COLO829 (cell line): ENCODE results near the gene TGM2.

Source experiments
- DNase-seq: peaks from one replicate; pipeline ENCODE4 v3.0.0; 2012; ENCODE audit warnings: low spot score

TGM2 gene

DNA sequence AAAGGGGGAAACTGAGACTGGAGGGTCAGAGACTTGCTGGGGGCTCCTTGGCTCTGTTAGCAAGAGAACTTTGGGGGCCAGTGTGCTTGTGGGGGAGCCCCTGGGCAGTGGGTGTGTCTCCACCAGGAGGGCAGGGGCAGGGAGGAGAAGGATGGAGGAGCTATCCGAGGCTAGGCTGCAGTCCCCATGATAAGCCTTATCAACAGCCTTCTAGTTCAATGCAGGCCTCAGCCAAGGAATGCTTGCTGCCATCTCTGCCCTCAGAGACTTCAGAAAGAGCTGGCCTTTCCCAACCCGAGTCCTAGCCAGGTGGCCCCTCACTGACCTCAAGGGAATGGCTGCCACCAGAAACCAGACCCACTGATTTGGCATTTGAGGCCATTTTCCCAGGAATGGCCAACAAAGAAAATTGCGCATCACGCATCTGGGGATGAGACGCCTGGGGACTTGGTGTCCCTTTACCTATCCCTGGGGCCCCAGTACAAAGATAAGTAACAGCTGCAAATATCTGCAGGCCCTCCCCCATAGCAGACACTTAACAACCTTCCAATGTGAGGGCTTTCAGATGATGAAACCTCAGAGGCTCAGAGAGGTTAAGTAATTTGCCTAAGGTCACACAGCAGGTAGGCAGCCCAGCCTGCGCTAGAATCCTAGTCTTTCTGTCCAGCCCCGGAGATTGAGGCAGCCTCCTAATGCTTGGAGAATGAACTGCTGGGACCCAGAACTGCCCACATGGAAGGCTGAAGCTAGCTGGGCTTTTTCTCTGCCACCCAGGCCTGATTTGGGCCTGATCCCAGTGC, 4.9 kb downstream of the TGM2 start:
- no peak for DNase-seq

DNA sequence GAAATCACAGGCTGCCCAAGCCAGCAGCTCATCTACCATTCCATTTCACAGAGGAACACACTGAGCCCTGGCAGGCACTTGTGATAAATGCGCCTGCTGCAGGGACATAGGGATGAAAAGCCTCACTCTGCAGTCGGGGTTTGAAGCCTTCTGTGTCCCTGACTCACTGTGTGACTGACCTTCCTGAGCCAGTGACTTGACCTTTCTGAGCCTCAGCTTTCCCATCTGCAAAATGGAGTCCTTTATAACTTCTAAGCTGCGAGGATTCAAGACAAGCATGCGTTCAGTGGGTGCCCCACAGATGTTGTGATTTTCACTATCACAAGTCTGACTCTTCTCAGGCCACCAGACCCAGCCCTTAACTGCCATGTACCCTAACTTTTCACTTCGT, 5.5 kb downstream of the TGM2 start:
- no peak for DNase-seq

DNA sequence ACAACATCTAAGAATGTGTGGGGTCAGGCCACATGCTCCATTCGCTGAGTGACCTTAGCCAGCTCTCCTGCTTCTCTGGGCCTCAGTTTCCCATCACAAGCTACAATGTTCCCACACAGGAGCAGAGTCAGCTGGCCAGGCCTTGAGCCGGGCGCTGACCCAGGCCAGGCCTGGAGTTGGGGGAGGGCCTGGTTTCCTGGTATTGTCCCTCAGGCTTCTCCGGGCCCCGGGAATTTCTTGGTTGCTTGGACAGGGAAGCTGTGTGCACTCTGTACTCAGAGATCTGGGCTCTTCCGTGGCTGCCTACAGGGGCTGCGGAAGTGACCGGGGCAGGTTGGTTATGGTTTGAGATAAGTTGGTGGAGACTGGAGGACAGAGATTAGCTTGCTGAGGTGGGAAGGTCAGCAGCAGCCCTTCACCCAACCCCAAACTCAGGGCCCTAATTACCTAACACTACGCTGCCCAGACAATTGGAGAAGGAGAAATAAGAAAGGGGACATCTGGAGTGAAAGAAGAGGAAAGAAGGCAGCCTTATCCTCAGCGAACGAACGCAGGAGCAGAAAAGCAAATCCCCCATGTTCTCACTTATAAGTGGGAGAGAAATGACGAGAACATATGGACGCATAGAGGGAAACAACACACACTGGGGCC, 6.2 kb downstream of the TGM2 start:
- DNase-seq = no peak

- DNase-seq = no peak
Measured at GRCh38 chr20:38157635-38158495, 7.2 kb downstream of the TGM2 start.

DNA sequence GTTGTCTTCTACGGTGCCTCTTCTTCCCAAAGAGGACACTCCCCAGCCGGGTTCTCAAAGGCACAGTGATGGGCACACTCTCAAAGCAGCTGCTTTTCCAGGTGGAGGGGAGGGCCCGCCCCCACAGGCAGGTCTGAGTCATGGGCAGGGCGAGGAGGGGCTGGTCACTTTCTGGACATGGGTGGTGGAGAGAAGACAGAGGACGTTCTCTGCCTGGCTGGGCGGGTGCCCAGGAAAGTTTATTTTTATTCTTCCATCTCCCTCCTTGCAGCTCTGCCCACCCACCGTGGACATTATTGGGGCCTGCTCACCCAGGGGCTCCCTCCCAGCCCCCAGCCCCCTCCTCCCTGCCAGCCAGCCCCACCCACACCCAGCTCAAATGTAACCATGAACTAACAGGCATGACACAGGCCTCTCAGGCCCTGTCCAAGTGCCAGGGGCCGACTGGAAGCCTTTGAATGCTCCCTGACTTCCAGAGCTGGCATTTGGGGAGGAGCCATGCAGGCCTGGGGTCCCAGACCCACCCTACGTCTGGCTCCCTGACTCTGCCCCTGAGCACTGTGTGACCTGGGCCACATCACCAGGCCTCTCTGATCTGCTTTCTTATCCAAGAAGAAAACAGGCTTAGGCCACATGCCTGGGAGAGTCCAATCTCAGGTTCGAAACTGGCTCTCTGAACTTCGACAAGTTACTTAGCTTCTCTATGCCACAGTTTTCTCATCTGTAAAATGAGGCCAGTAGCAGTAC, 8.0 kb downstream of the TGM2 start:
- no peak for DNase-seq

DNA sequence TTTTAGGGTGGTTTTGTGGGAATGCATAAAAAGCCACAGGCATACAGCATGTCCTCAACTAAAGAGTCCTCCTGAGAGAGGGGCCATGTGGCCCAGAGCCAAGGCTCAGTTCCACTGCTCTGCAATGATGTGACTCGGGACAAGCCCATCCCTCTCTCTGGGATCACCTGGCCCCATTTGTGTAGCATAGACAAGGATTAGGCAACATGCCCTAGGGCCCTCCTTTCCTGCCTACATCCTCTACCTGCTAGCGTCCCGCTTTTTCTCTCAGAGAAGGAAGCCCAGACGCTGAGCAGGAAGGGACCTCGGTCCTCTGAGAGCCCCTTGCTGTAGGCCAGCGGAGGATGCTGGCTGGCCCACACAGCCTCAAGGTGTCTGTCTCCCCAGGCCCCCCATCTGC, 8.8 kb downstream of the TGM2 start:
- no peak for DNase-seq

DNA sequence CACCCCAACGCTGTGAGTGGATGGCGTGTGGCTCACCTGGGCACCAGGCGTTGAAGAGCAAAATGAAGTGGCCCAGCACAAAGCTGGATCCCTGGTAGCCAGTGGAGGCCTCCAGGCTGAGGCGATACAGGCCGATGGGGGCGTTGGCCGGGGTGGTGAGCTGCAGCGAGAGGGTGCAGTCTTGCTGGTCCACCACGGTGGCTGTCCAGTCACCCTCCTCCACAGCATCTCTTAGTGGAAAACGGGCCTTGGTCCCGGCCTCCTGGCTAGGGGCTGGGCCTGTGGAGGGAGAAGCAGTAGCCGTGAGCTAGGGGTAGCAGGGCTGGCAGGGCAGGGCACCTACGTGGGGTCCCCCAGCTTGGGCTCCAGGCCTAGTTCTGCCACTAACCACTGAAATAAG, 9.3 kb downstream of the TGM2 start:
- no peak for DNase-seq

DNA sequence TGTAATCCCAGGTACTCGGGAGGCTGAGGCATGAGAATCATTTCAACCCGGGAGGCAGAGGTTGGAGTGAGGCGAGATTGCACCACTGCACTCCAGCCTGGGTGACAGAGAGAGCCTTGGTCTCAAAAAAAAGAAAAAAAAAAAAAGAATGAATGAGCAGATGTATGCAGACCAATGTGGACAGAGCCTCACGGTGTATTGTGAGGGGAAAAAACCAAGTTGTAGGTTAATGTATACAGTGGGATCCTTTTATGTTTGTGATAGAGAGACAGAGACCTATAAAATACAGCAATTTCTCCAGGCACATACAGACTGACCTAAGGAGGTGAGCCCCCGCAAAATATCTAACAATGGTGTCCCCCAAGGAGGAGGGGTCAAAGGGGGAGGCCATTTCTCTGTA, 11.7 kb downstream of the TGM2 start:
- no peak for DNase-seq

GRCh38 chr20:38152621-38153221, 12.3 kb downstream of the TGM2 start:
- DNase-seq = no peak

DNA sequence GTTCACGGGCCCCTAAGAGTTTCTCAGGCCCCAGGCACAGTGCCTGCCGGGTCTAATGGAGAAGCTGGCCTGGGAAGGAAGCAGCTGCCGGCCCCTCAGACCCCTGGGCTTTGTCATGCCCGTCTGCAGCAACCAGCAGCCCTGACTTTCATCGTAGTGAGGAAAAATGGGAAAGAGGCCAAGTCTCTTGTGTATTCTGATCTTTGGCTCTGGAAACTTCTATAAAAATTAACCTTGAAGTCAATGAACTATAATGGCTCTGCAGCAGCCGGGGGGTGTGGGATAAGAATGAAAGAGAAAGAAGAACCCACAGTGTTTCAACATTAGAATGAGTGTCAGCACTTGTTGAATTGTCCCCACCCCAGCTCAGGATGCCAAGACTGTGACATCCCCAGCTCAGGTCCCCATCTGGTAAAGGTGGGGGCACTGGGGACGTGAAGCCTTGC, 12.9 kb downstream of the TGM2 start:
- no peak for DNase-seq

DNA sequence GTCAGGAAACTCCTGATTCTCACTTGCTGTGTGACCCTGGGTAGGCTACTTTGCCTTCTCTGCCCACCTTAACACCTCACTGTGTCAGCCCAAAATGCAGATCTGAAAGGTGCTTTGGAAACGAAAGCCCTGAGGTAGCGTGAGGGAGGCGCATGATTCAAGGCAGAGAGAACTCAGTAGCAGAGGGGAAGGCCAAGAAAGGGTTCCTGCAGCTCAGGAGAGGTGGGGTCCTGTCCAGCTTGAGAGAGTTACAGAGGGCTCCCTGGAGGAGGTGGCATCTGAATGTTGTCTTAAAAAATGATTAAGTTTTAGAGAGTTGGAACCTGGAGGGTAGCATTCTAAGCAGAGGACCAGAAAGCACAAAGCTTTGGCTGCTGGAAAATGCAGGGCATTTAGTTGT, 13.6 kb downstream of the TGM2 start:
- no peak for DNase-seq

GRCh38 chr20:38150335-38151170, 14.5 kb downstream of the TGM2 start:
- DNase-seq = no peak

DNA sequence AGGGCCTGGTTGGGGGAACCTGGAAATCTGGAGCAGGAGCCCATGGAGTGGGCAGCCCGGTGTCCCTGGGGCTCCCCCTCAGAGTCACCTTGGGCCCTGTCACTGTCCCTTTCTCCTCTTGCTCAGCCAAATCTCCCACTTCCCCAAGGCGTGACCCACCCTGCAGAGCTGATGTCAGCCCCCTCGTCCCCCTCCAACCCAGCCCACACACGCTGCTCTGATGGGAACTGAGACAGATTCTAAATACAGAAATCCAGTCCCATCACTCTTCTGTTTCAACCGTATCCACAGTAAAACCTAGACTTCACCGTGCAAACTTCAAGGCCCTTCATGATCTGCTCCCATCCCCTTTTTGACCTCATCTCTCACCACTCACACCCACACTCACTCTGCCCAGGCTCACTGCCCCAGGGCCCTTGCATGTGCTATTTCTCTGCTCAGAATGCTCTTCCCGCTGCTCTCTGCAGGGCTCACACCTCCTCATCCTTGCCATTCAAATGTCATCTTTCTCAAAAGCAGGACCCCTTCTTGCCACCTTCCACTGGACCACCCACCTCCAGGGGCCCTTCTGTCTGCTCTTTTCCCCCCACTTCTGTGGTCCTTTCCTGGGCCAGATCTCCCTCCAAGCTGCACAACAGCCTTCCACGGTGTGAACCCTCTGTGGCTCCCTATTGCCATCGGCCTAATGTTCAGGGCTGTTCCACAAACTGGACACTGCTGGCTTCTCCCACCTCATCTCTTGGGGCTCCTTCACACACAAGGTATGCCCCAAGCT, 16.6 kb downstream of the TGM2 start:
- no peak for DNase-seq

DNA sequence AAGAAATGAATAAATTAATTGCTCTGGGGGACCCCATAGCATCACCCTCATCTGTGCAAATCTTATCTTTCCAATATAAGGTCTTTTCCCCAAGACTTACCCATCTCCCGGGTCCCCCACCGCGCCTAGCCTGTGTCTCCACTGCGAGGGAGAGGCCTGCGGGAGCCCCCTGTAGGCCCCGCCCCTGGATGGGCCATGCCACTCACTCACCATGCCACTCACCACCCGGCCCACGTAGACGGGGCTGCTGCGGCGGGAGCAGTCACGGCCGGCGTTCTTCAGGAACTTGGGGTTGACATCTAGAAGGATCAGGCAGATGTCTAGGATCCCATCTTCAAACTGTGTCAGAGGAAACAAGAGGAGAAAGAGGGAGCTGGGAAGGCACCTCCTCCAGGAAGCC, 17.3 kb downstream of the TGM2 start:
- no peak for DNase-seq

DNA sequence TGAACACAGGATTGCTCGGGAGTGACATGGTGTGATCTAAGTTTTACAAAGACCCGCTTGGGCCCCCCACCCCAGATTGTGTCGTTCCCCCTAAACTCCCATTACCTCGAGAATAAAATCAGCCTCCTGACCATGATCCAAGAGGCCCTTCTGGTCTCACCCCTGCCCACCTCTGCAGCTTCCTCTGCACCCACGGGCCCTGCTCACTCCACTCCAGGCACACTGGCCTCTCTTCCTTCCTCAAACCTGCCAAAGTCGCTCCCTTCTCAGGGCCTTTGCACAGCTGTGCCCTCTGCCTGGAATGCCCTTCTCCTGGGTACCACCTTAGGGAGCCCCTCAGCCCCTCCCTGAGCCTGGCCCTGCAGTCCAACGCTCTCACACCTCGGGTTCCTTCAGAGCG, 17.9 kb downstream of the TGM2 start:
- no peak for DNase-seq

DNA sequence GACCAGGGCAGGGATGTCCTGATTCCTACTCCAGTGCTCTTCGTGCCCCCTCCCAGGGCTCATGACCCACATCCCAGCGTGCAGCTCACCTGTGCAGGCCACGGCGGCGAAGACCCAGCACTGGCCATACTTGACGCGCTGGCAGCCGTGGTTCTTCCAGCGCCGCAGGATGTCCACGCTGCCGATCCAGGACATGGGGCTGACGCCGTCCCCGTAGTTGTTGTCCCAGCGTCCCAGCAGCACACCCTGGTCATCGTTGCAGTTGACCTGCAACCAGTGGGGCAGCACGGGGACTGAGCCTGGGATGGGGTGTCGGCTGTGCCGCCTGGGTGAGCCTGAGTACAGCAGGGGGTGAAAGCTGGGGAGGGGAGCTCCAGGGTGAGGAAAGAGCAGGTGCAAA, 18.4 kb downstream of the TGM2 start:
- DNase-seq = no peak

DNA sequence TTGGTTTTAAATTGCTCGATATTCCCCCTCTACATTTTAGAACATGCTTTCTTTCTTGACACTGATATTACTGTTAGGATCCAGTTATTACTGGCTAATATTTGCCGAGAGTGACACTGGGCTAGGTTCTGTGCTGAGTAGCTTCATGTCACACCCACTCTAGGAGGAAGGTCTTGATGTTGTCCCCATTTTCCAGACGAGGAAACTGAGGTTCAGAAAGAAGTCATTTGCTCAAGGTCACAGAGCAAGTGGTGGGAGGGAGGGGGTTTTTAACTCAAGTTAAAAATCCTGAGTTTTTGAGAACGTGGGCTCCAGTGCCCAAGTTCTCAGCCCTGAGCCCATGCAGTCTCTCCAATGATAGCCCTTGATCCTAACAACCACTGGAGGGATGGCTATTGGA, 18.9 kb downstream of the TGM2 start:
- no peak for DNase-seq

GRCh38 chr20:38145729-38146075, 19.4 kb downstream of the TGM2 start:
- DNase-seq = no peak

GRCh38 chr20:38144974-38145728, 19.9 kb downstream of the TGM2 start:
- no peak for DNase-seq
